Dedifferentiated amniotic fluid mesenchymal stem cell (primary cell): ENCODE measurements around the gene C8G.

Experiments used
- DNase-seq: peaks from one replicate; pipeline ENCODE4 v3.0.0-alpha.2; 2016; ENCODE audit errors: extremely low spot score

The C8G gene

DNA sequence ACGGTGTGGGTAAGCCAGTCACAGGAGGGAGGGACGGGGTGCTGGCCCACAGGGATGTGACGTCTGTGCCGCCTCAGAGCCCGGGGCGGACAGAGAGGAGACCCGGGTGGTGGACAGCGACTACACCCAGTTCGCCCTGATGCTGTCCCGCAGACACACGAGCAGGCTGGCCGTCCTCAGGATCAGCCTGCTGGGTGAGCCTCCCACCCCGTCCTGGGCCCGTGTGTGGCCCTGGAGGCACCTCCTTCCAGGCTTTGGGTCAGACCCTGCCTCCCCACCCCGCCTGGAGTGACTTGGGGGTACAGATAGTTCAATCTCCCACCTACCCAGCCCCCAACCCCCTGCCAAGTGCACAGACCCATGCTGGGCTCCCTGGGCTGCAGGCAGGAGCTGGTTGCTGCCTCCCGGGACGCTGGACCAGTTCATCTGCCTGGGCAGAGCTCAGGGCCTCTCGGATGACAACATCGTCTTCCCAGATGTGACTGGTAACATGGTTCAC lies 8.8 kb downstream of the C8G start:
- DNase-seq = no peak

DNA sequence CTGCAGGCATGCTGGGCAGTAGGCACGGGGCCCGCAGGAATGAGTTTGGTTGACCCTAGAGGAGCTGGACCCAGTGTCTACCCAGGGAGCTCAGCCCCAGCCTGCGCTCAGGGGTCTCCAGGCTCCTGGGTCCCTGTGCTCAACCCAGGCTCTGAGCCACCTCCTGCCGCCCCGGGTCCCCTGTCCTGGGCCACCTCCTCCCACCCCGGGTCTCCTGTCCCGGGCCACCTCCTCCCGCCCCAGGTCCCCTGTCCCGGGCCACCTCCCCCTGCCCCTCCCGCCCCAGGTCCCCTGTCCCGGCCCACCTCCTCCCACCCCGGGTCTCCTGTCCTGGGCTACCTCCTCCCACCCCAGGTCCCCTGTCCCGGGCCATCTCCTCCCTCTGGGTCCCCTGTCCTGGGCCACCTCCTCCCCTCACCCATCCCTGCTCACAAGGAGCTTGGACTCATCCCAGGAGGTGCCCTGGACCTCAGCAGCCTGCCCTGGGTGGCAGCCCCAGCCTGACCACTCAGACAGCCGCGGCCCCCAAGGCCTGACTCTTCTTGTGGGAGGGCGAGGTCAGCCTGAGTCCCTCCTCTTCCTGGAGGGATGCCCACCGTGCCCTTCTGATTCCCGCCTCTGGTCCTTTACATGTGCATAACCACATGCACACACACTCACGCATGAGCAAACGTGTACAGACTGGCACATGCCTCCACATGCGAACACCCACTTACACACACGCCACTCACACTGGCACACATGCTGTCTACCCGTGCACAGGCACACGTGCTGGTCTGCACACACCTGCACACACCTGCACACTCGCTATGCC lies 9.4 kb downstream of the C8G start:
- DNase-seq = no peak

DNA sequence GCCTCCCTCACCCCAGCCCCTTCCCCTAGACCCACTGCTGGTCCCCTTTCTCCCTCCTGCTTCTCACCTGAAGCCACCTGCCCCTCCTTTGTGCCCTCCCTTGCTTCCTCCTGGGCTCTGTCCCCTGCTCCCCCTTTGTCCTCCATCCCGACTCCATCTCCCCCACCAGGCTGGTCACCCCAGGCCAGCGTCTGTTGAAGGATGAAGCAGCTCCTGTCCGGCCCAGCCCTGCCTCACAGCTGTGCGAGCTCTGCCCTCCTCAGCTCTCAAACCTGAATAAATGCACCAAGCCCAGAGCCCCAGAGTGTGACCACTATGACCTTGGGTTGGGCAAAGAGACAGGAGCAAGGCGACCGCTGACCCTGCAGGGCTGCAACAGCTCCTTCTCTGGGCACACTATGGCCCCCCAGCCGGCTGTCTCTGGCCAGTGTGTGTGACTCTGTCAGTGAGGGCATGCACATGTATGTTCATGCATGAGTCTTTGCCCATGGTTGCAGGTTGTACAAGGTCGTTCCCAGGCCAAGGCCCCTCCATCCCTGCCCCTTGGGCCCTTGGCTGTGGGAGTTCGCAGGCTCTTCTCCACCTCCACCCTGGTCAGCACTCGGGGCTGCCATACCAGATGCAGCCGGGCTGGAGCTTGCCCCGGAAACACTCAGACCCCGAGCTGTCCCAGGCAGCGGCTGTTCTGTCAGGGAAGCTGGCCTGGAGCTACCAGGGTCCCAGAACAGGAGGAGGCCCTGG lies 10.3 kb downstream of the C8G start:
- no peak for DNase-seq

DNA sequence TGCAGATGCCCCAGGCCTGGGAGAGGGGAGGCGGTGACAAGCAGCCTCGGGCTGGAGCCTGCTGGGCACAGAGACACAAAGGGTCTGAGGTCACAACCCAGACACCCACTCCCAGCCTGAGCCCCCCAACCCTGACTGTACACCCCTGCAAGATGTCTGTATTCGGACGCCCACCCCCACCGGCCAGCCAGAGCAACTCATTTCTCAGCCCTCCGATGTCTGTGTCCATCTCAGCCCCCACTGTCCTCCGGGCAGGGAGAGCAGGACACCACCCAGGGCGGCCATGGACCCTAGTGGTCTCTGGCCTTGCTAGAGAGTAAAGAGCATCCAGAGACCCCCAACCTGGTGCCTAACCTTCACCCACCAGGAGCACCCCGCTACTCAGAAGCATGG lies 10.9 kb downstream of the C8G start:
- DNase-seq = no peak

GRCh38 chr9:136956604-136957003 lies 11.6 kb downstream of the C8G start:
- no peak for DNase-seq

DNA sequence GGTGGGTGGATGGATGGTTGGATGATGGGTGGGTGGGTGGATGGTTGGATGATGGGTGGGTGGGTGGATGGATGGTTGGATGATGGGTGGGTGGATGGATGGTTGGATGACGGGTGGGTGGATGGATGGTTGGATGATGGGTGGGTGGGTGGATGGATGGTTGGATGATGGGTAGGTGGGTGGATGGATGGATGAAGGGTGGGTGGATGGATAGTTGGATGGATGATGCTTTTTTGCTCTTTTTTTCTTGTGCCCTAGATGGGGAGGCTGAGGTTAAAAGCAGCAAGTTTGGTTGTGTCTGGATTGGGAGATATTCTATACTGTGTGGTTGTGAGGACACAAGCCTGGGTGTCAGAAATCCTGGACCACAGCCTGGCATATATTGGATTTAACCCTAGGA lies 12.4 kb downstream of the C8G start:
- DNase-seq = no peak

DNA sequence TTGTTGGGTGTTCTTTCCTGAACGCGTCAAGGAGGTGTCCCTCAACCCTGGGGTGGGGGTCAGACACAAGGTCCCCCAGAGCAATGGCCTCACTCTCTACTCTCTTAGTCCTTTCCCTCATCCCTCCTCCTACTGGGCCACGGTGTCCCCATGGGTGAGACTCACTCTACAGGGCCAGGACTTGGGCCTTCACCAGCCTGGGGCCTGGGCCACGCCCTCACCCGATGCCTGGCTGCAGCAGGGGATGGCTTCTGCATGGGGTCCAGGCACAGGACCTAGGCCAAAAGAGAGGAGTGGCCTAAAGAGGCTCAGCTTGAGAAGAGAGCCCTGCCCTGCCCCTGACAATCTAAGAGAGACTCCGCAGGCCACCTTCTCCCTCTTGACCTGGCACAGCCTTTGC lies 12.9 kb downstream of the C8G start:
- no peak for DNase-seq

DNA sequence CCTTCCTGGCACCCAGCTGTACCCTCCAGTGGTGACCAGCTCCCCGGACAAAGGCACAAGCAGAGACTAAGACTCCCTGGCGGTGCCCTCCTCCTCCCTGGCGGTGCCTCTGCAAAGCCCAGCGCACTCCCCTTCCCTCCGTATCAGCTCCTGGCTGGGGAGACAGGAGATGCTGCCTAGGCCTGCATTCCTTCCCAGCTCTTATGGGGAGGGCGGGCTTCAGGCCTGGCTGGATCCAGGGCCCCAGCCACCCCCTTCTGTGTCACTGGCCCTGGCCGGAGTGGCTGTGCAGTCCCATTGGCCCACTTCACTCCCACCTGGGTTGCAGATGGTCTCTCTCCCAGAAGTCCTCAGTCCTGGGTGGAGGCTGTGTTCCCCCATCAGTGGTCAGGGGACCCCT lies 13.4 kb downstream of the C8G start:
- DNase-seq = no peak

DNA sequence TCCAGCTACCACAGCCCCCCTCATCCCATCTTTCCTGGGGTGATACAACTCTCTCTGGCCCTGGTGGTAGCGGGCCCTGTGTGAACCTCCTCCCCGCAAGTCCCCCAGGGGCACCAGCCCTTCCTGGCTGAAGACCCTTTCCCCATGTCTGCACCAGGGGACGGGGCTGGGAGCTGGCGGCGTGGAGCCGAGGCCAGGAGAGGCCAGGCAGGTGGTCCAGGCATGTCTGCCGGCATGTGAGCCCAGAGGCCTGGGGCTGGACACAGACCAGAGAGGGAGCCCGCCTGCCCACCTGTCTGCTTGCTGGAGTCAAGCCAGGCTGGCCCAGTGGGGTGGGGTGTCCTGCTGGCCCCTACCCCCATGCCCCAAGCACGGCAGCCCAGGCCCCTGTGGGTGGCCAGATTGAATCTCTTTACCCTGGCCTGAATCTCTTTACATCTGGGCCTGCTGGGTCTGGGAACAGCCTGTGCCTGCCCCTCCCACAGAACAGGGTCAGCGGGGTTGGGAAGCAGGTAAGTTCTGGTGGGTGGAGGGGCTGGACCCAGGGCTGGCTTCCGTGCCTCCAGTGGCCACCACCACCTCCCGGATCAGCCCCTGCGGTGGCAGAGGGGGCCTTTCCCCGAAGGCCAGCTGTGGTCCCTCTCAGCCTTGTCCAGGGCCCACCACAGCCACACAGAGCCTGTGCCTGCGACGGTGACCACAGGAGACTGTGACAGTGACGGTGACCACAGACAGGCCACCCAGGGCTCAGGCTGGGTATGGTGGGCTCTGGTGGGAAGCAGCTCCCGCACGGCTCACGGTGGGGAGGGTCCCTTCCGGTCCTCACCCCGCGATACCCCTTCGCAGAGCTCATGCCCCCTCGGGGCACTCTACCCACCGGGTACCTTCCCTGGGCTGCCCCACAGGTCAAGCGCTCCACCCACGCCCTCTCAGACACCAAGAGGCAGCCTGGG lies 14.1 kb downstream of the C8G start:
- DNase-seq = no peak

DNA sequence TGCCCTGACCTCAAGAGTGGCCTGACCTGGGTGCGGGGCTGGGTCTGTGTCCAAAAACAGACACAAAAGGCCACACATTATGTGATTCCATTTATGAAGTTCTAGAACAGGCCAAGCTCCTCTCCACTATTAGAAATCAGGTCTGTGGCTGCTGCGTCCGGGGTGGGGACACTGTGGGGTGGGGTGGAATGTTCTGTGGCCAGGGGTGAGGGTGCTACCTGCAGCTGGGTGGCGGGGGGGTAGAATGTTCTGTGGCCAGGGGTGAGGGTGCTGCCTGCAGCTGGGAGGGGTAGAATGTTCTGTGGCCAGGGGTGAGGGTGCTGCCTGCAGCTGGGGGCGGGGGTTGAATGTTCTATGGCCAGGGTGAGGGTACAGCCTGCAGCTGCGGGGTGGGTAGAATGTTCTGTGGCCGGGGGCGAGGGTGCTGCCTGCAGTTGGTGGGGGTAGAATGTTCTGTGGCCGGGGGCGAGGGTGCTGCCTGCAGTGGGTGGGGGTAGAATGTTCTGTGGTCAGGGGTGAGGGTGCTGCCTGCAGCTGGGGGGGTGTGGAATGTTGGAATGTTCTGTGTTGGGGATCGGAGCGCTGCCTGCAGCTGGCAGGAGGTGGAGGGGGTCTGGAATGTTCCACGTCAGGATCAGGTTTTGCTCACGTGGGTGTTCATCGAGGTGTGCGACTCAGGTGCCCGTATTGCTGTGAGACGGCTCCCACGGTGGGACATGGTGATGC lies 15.3 kb downstream of the C8G start:
- DNase-seq = no peak

GRCh38 chr9:136960938-136961275 lies 15.9 kb downstream of the C8G start:
- no peak for DNase-seq

DNA sequence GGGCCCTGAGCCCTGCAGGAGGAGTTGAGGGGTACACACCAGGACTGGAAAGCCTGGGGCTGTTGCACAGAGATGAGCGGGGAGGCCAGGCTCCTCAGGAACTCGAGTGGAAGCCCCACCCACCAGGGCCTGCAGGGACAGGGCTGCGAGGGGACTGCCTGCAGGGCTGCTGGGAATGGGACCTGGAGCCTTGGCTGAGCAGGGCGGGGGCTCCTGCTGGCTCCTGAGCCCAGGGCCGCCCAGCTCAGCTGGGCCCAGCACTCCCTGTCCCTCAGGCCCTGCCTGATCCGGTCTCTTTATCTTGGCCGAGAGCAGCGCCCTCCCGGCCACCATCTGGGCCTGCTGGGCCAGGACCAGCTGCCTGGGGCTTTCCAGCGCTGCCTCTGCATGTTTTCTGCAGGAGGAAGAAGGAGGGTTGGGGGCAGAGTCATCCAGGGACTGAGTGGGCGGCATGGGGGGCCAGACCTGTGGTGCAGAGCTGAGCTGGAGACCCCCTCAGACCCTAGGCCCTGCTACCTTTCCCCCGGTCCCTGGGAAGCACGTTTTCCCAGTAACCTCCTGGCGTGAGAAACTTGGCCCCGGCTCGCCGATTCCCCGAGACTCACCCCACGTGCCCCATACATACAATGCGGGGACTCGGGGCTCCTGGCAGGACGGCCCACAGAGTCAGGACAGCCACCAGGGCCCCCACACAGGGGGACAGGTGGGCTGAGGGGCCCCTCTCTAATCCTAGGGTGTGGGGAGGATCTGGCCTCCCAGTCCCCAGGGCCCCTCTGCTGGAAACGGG lies 16.4 kb downstream of the C8G start:
- DNase-seq = no peak

DNA sequence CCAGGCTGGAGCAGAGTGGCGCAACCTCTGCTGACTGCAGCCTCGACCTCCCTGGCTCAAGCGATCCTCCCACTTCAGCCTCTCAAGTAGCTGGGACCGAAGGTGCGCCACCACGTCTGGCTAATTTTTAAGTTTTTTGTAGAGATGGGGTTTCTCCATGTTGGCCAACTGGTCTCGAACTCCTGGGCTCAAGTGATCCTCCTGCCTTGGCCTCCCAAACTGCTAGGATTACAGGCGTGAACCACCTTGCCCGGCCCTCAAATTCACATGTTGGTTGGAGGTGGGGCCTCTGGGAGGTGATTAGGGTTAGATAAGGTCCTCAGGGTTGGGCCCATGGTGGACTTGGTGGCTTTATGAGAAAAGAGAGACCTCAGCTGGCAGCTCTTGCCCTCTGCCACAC lies 17.1 kb downstream of the C8G start:
- DNase-seq = no peak

GRCh38 chr9:136962701-136963248 lies 17.7 kb downstream of the C8G start:
- no peak for DNase-seq

DNA sequence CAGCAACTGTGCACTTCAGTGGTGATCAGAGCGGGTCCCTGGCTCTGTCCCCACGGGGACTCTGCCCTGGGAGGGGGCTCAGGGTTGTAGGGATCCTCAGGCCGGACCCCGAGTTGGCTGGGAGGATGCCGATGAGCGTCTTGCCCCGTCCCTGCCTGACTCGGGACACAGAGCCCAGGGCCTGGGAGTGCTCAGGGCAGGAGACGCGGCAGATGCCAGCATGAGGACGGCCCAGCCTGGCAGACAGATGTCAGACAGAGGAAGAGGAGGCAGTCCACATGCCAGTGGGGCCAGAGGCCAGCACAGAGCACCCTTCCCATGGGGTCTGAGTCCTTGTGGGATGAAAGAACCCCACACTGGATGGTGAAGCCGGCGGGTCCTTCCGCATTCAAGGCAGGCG lies 18.3 kb downstream of the C8G start:
- DNase-seq = no peak

DNA sequence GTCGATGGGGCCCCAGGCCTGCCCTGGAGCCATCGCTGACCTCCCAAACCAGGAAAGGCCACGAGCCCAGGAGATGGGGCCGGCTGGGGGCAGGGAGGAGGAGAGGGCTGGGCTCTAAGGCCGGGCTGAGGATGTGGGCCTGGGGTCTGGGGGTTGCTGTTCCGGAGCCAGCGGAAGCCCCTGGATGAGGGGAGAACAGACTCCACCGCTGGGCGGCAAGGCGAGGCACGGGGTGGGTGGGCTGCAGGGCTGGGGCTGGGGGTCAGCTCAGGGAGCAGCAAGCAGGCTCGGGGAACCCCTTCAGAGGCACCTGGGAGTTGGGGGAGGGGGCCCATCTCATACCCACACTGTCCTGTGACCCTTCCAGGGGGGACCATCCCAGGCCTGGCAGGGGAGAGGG lies 18.7 kb downstream of the C8G start:
- DNase-seq = no peak

GRCh38 chr9:136964171-136964689 lies 19.2 kb downstream of the C8G start:
- DNase-seq = no peak

GRCh38 chr9:136964833-136965422 lies 19.9 kb downstream of the C8G start:
- no peak for DNase-seq

DNA sequence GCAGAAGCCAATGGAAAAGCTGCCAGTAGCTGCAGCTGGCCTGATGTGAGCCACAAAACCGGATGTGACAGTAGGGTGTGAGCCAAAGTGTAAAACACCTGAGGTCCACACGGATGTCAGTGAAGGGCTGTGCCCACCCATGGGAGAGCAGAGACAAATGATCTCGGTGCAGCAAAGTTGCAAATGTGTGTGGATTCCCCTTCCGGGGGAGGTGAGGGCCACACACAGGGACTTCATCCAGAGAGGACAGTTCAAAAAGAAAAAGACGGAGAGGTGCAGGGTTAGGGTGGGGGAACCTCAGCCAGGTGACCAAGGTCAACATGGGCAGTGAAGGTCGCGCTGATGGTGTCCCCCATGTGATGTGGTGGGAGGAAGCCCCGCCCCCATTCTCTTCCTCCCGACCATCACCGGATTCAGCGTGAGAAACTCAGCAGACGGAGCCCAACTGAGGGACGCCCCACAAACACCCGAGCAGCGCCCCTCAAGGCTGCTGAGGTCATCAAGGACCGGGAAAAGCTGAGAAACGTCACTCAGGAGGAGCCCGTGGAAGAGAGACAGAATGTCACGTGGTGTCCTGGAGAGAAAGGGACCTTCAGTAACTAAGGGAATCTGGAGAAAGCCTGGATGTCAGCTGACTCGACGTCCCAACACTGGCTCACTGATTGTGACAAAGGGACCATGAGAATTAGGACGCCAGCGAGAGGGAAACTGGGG lies 20.9 kb downstream of the C8G start:
- DNase-seq = no peak
